Measurements from ENCODE around the gene RTRAF. TPM values are rescaled to one million over a fixed set of nuclear protein-coding genes. Genes with fewer than 3 reads are reported as not detected.

RTRAF gene
- total RNA-seq, 3 donors from 2014 or later (not counting 1 experiment from before 2014, with no cell fraction given), result 84.3 to 96.5 (median 92.7) TPM

- Mint-ChIP-seq H3K4me1 (peaks cover 7 to 10% of the 10 kb centered on the region in 2 donors), H3K9me3 (no peaks in the 10 kb centered on the region), H3K36me3 (peaks cover 8% of the 10 kb centered on the region), H3K4me3 (no peak overlapping the region), H3K27me3 (ENCODE audit: low read depth in 2 of 2) (no peaks in the 10 kb centered on the region), H3K27ac (no peak overlapping the region)
- H3K36me3 ChIP-seq (ENCODE audit: control insufficient read depth, insufficient read depth, low read length), result peaks cover 90% of the 10 kb centered on the region
- intact Hi-C loops (cut with micrococcal nuclease), result no loop called here
- H3K4me1 ChIP-seq (ENCODE audit: control insufficient read depth, insufficient read depth, low read length), result no peaks in the 10 kb centered on the region
- no peak overlapping the region for H3K4me3 ChIP-seq (ENCODE audit: low read length)
- TF ChIP-seq CTCF (IDR thresholded peaks at IDR 0.05), result no peak
- no CpG with 5 or more reads among the region's 3 CpGs for WGBS (ENCODE audit: insufficient coverage)
- ATAC-seq (no peak), DNase-seq (no peak)
- H3K9me3 ChIP-seq (ENCODE audit: control insufficient read depth, insufficient read depth, low read length), result no peaks in the 10 kb centered on the region
- no peaks in the 10 kb centered on the region for H3K27me3 ChIP-seq (ENCODE audit: control insufficient read depth, insufficient read depth, low read length)
- no peak overlapping the region for H3K27ac ChIP-seq (ENCODE audit: low read length)
These were observed 10.8 kb downstream of the RTRAF start for GRCh38 chr14:52000019-52000582.

DNA sequence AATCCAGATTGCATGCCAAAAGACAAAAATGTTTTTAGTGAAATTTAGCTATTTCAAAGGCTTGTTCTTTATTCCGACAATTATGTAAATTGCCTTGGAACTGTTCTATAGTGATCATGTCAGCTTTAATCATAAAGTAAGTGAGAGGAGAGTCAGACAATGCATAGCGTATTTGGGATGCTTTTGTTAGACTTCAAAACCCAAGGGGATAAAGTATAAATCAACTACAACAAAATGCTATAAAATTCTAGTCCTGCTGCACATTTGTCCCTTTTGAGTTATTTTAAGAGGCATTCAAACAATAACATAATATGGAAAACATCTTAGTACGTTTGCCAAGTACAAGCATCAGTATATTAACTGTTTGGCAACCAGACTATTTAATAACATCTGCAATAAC lies 11.3 kb downstream of the RTRAF start:
- Histone ChIP-seq H3K9me3 (ENCODE audit: control insufficient read depth, insufficient read depth, low read length) (no peaks in the 10 kb centered on the region), H3K27ac (ENCODE audit: low read length) (no peak overlapping the region), H3K4me3 (ENCODE audit: low read length) (no peak overlapping the region), H3K27me3 (ENCODE audit: control insufficient read depth, insufficient read depth, low read length) (no peaks in the 10 kb centered on the region), H3K36me3 (ENCODE audit: control insufficient read depth, insufficient read depth, low read length) (peaks cover 90% of the 10 kb centered on the region), H3K4me1 (ENCODE audit: control insufficient read depth, insufficient read depth, low read length) (no peaks in the 10 kb centered on the region)
- Mint-ChIP-seq H3K36me3 (peaks cover 8% of the 10 kb centered on the region), H3K4me1 (peaks cover 7 to 13% of the 10 kb centered on the region in 2 donors), H3K27ac (no peak overlapping the region), H3K9me3 (no peaks in the 10 kb centered on the region), H3K27me3 (ENCODE audit: low read depth in 2 of 2) (no peaks in the 10 kb centered on the region), H3K4me3 (no peak overlapping the region)
- DNase-seq, result no peak
- intact Hi-C loops (cut with micrococcal nuclease), result no loop called here
- WGBS (ENCODE audit: insufficient coverage), result 100% methylated on average over 2 of the region's 3 CpGs
- ATAC-seq, result no peak
- TF ChIP-seq CTCF (IDR thresholded peaks at IDR 0.05), result no peak

- H3K27me3 ChIP-seq (ENCODE audit: control insufficient read depth, insufficient read depth, low read length), result no peaks in the 10 kb centered on the region
- Mint-ChIP-seq H3K4me1 (peaks cover 4% of the 10 kb centered on the region in 2 donors), H3K4me3 (no peak overlapping the region), H3K27ac (no peak overlapping the region), H3K9me3 (no peaks in the 10 kb centered on the region), H3K36me3 (peaks cover 8% of the 10 kb centered on the region), H3K27me3 (ENCODE audit: low read depth in 2 of 2) (no peaks in the 10 kb centered on the region)
- H3K9me3 ChIP-seq (ENCODE audit: control insufficient read depth, insufficient read depth, low read length), result no peaks in the 10 kb centered on the region
- DNase-seq, result no peak
- H3K27ac ChIP-seq (ENCODE audit: low read length), result no peak overlapping the region
- no peak for ATAC-seq
- peaks cover 96% of the 10 kb centered on the region for H3K36me3 ChIP-seq (ENCODE audit: control insufficient read depth, insufficient read depth, low read length)
- no peaks in the 10 kb centered on the region for H3K4me1 ChIP-seq (ENCODE audit: control insufficient read depth, insufficient read depth, low read length)
- 100% methylated on average over 2 of the region's 4 CpGs for WGBS (ENCODE audit: insufficient coverage)
- TF ChIP-seq CTCF (IDR thresholded peaks at IDR 0.05), result no peak
- intact Hi-C loops (cut with micrococcal nuclease), result no loop called here
- no peak overlapping the region for H3K4me3 ChIP-seq (ENCODE audit: low read length)
These were observed 13.2 kb downstream of the RTRAF start for GRCh38 chr14:52002542-52002941.

GRCh38 chr14:52003324-52003723 lies 14.0 kb downstream of the RTRAF start:
- Histone ChIP-seq H3K27ac (ENCODE audit: low read length) (no peak overlapping the region), H3K27me3 (ENCODE audit: control insufficient read depth, insufficient read depth, low read length) (no peaks in the 10 kb centered on the region), H3K36me3 (ENCODE audit: control insufficient read depth, insufficient read depth, low read length) (peaks cover 97% of the 10 kb centered on the region), H3K4me3 (ENCODE audit: low read length) (no peak overlapping the region), H3K9me3 (ENCODE audit: control insufficient read depth, insufficient read depth, low read length) (no peaks in the 10 kb centered on the region), H3K4me1 (ENCODE audit: control insufficient read depth, insufficient read depth, low read length) (no peaks in the 10 kb centered on the region)
- DNase-seq (no peak), ATAC-seq (no peak)
- H3K9me3 Mint-ChIP-seq, result no peaks in the 10 kb centered on the region
- no peak overlapping the region for H3K4me3 Mint-ChIP-seq
- H3K27ac Mint-ChIP-seq, result no peak overlapping the region
- 100% methylated on average over 3 of the region's 3 CpGs for WGBS (ENCODE audit: insufficient coverage)
- no peak for TF ChIP-seq CTCF (IDR thresholded peaks at IDR 0.05)
- no peaks in the 10 kb centered on the region for H3K27me3 Mint-ChIP-seq (ENCODE audit: low read depth in 2 of 2)
- H3K4me1 Mint-ChIP-seq, result peaks cover 4% of the 10 kb centered on the region in 2 donors
- peaks cover 14% of the 10 kb centered on the region for H3K36me3 Mint-ChIP-seq
- intact Hi-C loops (cut with micrococcal nuclease), result no loop called here

Data from natural killer cell (primary cell).